Vagina (tissue), 2 donors: ENCODE results near the gene CIROP.

Experiments used
- POLR2AphosphoS5 ChIP-seq, 2 donors: sonication (generic); formaldehyde crosslinking; IDR thresholded peaks; one replicate each; pipeline ENCODE4 v1.9.0; 2017; ENCODE audit warnings: antibody characterized with exemption in 2 of 2, mild to moderate bottlenecking in 2 of 2, low read depth in 1 of 2; ENCODE audit not compliant: insufficient read depth in 1 of 2
- TF ChIP-seq, protein P1 (sequence below), 3 experiments: fragments of 450-650 bp in 2 of 3; fragments of 200-600 bp in 1 of 3; sonication (generic) in 1 of 3; IDR thresholded peaks; one replicate each; pipeline ENCODE4 v1.5.1; 2017 to 2019; ENCODE audit warnings: antibody characterized with exemption in 3 of 3, mild to moderate bottlenecking in 2 of 3, moderate library complexity in 2 of 3

- TF ChIP-seq POLR2AphosphoS5 (IDR thresholded peaks at IDR 0.05; ENCODE audit: insufficient read depth in 1 of 2, low read depth in 1 of 2) = no peak
- TF ChIP-seq, protein P1, sequence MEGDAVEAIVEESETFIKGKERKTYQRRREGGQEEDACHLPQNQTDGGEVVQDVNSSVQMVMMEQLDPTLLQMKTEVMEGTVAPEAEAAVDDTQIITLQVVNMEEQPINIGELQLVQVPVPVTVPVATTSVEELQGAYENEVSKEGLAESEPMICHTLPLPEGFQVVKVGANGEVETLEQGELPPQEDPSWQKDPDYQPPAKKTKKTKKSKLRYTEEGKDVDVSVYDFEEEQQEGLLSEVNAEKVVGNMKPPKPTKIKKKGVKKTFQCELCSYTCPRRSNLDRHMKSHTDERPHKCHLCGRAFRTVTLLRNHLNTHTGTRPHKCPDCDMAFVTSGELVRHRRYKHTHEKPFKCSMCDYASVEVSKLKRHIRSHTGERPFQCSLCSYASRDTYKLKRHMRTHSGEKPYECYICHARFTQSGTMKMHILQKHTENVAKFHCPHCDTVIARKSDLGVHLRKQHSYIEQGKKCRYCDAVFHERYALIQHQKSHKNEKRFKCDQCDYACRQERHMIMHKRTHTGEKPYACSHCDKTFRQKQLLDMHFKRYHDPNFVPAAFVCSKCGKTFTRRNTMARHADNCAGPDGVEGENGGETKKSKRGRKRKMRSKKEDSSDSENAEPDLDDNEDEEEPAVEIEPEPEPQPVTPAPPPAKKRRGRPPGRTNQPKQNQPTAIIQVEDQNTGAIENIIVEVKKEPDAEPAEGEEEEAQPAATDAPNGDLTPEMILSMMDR (IDR thresholded peaks at IDR 0.05) = no peak
Measured at GRCh38 chr14:23097786-23098185, 7.0 kb downstream of the CIROP start.
